GM12878 (cell line): ENCODE results near the gene ELF2. TPM values are rescaled to one million over a fixed set of nuclear protein-coding genes. Genes with fewer than 3 reads are reported as not detected.

Source experiments
- HCFC1 ChIP-seq: fragments of 150-350 bp; IDR thresholded peaks from 2 replicates; pipeline ENCODE4 v1.6.1; 2014; ENCODE audit warnings: low read length
- KDM1A ChIP-seq: fragments of 200-600 bp; sonication (generic); IDR thresholded peaks from 2 replicates; pipeline ENCODE4 v1.6.1; 2016; ENCODE audit warnings: borderline replicate concordance
- LARP7 ChIP-seq: fragments of 450-650 bp; IDR thresholded peaks from 2 replicates; pipeline ENCODE4 v1.6.1; 2017; ENCODE audit warnings: mild to moderate bottlenecking
- MTA2 ChIP-seq: fragments of 450-650 bp; IDR thresholded peaks from 2 replicates; pipeline ENCODE4 v1.6.1; 2016; ENCODE audit warnings: low read depth, mild to moderate bottlenecking, moderate library complexity
- RCOR1 ChIP-seq: conservative IDR thresholded peaks from 2 replicates; pipeline ENCODE4 v1.6.1; 2012; ENCODE audit warnings: low read depth, low read length, improper control_type of control experiment
- SMARCA5 ChIP-seq: fragments of 450-650 bp; IDR thresholded peaks from 2 replicates; pipeline ENCODE4 v1.6.1; 2017; ENCODE audit warnings: mild to moderate bottlenecking
- SMC3 ChIP-seq: IDR thresholded peaks from 2 replicates; pipeline ENCODE4 v1.6.1; 2011; ENCODE audit warnings: low read length, improper control_type of control experiment, borderline replicate concordance
- STAT1 ChIP-seq: fragments of 450-650 bp; conservative IDR thresholded peaks from 2 replicates; pipeline ENCODE4 v1.6.1; 2014; ENCODE audit warnings: antibody characterized with exemption, mild to moderate bottlenecking
- WRNIP1 ChIP-seq: IDR thresholded peaks from 2 replicates; pipeline ENCODE4 v1.6.1; 2011; ENCODE audit warnings: low read depth, low read length, improper control_type of control experiment, borderline replicate concordance
- ZBED1 ChIP-seq: IDR thresholded peaks from 2 replicates; pipeline ENCODE4 v1.6.1; 2016; ENCODE audit warnings: borderline replicate concordance
- ZSCAN29 ChIP-seq: fragments of 450-650 bp; IDR thresholded peaks from 2 replicates; pipeline ENCODE4 v1.6.1; 2017; ENCODE audit warnings: mild to moderate bottlenecking, moderate library complexity
- polyA plus RNA-seq, 11 experiments: library from polyadenylated mRNA; depleted of rRNA in 4 of 11; unstranded in 6 of 11; stranded (reverse) in 5 of 11; fragments of >200 nt; fragmentation: Nextera tagmentation in 4 of 11; fragmentation: Illumina TruSeq in 1 of 11; extraction: Ambion mirVana in 4 of 11; extraction: Trizol in 1 of 11; gene quantifications; 1 replicate in 1 of 11; 2 replicates in 10 of 11; pipeline versions ENCODE4 v1.2.1 to v1.2.3, GENCODE V29; 2011 to 2016; ENCODE audit warnings: inconsistent platforms in 2 of 11, missing spikeins in 2 of 11, low read depth in 1 of 11
- total RNA-seq, 4 experiments: library from RNA; depleted of rRNA in 3 of 4; stranded (reverse); fragments of >200 nt in 3 of 4; fragmentation: Illumina TruSeq in 1 of 4; extraction: Trizol in 1 of 4; gene quantifications; 2 replicates each; pipeline versions ENCODE4 v1.2.1 to v1.2.3, GENCODE V29; 2013 to 2021
- TF ChIP-seq, protein P1 (sequence below): fragments of 450-650 bp; formaldehyde crosslinking; IDR thresholded peaks from 2 replicates; pipeline ENCODE4 v1.4.0; 2020; ENCODE audit warnings: mild to moderate bottlenecking, moderate library complexity
- TF ChIP-seq, protein P2 (sequence below), 3 experiments: IDR thresholded peaks in 2 of 3; conservative IDR thresholded peaks in 1 of 3; 2 replicates each; pipeline ENCODE4 v1.5.1; 2011; ENCODE audit warnings: low read depth in 3 of 3, low read length in 3 of 3, mild to moderate bottlenecking in 3 of 3, control low read depth in 2 of 3, moderate library complexity in 2 of 3, inconsistent platforms in 1 of 3, mixed read lengths in 1 of 3; ENCODE audit not compliant: control insufficient read depth in 2 of 3, insufficient read depth in 1 of 3; ENCODE audit errors: extremely low read depth in 1 of 3
- TF ChIP-seq, protein P3 (sequence below): fragments of 450-650 bp; IDR thresholded peaks from 2 replicates; pipeline ENCODE4 v1.6.1; 2017; ENCODE audit warnings: low read depth, mild to moderate bottlenecking, moderate library complexity
- TF ChIP-seq, protein P4 (sequence below): IDR thresholded peaks from 2 replicates; pipeline ENCODE4 v1.6.1; 2011; ENCODE audit warnings: mild to moderate bottlenecking, low read depth, low read length, moderate library complexity; ENCODE audit not compliant: insufficient replicate concordance
- TF ChIP-seq, protein P5 (sequence below): fragments of 450-650 bp; IDR thresholded peaks from 2 replicates; pipeline ENCODE4 v1.6.1; 2017; ENCODE audit warnings: antibody characterized with exemption, mild to moderate bottlenecking, moderate library complexity

Gene ELF2
- total and polyA plus RNA-seq, 10 of the 15 experiments (the other 5 are each of a cell fraction or from before 2014, with no cell fraction given), result 10.5 to 30.1 (median 20.5) TPM

DNA sequence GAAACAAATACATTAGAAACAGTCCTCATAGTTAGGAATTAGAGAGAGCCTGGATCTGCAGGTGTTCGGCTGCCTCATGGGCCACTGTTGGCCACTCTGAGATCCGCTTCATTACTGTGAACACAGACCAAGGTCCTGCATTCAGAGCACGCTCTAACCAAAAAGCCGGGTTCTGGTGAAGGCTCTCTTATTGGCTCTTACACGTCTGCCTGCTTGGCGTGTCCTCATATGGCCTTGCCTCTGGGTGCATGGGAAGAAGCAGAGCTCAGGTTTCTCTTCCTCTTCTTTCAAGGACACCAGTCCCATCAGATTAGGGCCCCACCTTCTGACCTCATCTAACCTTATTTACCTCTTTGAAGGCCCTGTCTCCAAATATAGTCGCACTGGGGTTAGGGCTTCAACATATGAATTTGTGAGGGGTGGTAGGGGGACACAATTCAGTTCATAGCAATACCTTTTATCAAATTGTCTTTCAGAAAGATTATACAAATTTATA is 37.1 kb upstream of the ELF2 start (continued):
- TF ChIP-seq, protein P1, sequence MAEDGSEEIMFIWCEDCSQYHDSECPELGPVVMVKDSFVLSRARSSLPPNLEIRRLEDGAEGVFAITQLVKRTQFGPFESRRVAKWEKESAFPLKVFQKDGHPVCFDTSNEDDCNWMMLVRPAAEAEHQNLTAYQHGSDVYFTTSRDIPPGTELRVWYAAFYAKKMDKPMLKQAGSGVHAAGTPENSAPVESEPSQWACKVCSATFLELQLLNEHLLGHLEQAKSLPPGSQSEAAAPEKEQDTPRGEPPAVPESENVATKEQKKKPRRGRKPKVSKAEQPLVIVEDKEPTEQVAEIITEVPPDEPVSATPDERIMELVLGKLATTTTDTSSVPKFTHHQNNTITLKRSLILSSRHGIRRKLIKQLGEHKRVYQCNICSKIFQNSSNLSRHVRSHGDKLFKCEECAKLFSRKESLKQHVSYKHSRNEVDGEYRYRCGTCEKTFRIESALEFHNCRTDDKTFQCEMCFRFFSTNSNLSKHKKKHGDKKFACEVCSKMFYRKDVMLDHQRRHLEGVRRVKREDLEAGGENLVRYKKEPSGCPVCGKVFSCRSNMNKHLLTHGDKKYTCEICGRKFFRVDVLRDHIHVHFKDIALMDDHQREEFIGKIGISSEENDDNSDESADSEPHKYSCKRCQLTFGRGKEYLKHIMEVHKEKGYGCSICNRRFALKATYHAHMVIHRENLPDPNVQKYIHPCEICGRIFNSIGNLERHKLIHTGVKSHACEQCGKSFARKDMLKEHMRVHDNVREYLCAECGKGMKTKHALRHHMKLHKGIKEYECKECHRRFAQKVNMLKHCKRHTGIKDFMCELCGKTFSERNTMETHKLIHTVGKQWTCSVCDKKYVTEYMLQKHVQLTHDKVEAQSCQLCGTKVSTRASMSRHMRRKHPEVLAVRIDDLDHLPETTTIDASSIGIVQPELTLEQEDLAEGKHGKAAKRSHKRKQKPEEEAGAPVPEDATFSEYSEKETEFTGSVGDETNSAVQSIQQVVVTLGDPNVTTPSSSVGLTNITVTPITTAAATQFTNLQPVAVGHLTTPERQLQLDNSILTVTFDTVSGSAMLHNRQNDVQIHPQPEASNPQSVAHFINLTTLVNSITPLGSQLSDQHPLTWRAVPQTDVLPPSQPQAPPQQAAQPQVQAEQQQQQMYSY (CRISPR knock-in tag), result no peak
- no peak for TF ChIP-seq ZSCAN29
- TF ChIP-seq, protein P2, sequence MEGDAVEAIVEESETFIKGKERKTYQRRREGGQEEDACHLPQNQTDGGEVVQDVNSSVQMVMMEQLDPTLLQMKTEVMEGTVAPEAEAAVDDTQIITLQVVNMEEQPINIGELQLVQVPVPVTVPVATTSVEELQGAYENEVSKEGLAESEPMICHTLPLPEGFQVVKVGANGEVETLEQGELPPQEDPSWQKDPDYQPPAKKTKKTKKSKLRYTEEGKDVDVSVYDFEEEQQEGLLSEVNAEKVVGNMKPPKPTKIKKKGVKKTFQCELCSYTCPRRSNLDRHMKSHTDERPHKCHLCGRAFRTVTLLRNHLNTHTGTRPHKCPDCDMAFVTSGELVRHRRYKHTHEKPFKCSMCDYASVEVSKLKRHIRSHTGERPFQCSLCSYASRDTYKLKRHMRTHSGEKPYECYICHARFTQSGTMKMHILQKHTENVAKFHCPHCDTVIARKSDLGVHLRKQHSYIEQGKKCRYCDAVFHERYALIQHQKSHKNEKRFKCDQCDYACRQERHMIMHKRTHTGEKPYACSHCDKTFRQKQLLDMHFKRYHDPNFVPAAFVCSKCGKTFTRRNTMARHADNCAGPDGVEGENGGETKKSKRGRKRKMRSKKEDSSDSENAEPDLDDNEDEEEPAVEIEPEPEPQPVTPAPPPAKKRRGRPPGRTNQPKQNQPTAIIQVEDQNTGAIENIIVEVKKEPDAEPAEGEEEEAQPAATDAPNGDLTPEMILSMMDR (IDR thresholded peaks at IDR 0.05 in 2 of 3, conservative IDR thresholded peaks at IDR 0.05 in 1 of 3; ENCODE audit: control insufficient read depth in 2 of 3, extremely low read depth in 1 of 3, insufficient read depth in 1 of 3, low read depth in 3 of 3, low read length in 3 of 3), result no peak
- TF ChIP-seq, protein P3, sequence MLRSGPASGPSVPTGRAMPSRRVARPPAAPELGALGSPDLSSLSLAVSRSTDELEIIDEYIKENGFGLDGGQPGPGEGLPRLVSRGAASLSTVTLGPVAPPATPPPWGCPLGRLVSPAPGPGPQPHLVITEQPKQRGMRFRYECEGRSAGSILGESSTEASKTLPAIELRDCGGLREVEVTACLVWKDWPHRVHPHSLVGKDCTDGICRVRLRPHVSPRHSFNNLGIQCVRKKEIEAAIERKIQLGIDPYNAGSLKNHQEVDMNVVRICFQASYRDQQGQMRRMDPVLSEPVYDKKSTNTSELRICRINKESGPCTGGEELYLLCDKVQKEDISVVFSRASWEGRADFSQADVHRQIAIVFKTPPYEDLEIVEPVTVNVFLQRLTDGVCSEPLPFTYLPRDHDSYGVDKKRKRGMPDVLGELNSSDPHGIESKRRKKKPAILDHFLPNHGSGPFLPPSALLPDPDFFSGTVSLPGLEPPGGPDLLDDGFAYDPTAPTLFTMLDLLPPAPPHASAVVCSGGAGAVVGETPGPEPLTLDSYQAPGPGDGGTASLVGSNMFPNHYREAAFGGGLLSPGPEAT, result peak; percentile 48
- no peak for TF ChIP-seq KDM1A
- no peak for TF ChIP-seq LARP7
- TF ChIP-seq ZBED1, result no peak
- TF ChIP-seq SMC3, result peak; percentile 17; the same call in 1 of the 2 replicates
- TF ChIP-seq RCOR1, result no peak
- TF ChIP-seq HCFC1, result no peak
- peak; percentile 57; the same call in 1 of the 2 replicates for TF ChIP-seq MTA2
- no peak for TF ChIP-seq STAT1
- TF ChIP-seq WRNIP1, result no peak
- TF ChIP-seq SMARCA5, result peak; percentile 19; the same call in 1 of the 2 replicates
- TF ChIP-seq, protein P4, sequence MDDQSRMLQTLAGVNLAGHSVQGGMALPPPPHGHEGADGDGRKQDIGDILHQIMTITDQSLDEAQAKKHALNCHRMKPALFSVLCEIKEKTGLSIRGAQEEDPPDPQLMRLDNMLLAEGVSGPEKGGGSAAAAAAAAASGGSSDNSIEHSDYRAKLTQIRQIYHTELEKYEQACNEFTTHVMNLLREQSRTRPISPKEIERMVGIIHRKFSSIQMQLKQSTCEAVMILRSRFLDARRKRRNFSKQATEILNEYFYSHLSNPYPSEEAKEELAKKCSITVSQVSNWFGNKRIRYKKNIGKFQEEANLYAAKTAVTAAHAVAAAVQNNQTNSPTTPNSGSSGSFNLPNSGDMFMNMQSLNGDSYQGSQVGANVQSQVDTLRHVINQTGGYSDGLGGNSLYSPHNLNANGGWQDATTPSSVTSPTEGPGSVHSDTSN, result no peak
- TF ChIP-seq, protein P5, sequence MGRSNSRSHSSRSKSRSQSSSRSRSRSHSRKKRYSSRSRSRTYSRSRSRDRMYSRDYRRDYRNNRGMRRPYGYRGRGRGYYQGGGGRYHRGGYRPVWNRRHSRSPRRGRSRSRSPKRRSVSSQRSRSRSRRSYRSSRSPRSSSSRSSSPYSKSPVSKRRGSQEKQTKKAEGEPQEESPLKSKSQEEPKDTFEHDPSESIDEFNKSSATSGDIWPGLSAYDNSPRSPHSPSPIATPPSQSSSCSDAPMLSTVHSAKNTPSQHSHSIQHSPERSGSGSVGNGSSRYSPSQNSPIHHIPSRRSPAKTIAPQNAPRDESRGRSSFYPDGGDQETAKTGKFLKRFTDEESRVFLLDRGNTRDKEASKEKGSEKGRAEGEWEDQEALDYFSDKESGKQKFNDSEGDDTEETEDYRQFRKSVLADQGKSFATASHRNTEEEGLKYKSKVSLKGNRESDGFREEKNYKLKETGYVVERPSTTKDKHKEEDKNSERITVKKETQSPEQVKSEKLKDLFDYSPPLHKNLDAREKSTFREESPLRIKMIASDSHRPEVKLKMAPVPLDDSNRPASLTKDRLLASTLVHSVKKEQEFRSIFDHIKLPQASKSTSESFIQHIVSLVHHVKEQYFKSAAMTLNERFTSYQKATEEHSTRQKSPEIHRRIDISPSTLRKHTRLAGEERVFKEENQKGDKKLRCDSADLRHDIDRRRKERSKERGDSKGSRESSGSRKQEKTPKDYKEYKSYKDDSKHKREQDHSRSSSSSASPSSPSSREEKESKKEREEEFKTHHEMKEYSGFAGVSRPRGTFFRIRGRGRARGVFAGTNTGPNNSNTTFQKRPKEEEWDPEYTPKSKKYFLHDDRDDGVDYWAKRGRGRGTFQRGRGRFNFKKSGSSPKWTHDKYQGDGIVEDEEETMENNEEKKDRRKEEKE, result no peak
